ENCODE results near the gene DCLRE1A.
"Not testable (repeated sequence)": the region's sequence is repeated elsewhere in the genome, so short reads cannot be mapped to it uniquely, and the experiment has no call there.

DCLRE1A gene

GRCh38 chr10:113857210-113857609, 3.3 kb upstream of the DCLRE1A start:
- DNase-seq (ENCODE audit: low spot score) = no peak

- DNase-seq (ENCODE audit: low spot score) = no peak
Measured at GRCh38 chr10:113856563-113856962, 2.7 kb upstream of the DCLRE1A start.

GRCh38 chr10:113854761-113855588, 1.1 kb upstream of the DCLRE1A start:
- peak; percentile 36 for DNase-seq (ENCODE audit: low spot score)

GRCh38 chr10:113853578-113854012, 287 bp downstream of the DCLRE1A start:
- DNase-seq (ENCODE audit: low spot score) = no peak

GRCh38 chr10:113849946-113850345, 3.9 kb downstream of the DCLRE1A start:
- no peak for DNase-seq (ENCODE audit: low spot score)

- DNase-seq (ENCODE audit: low spot score) = no peak
Measured at GRCh38 chr10:113849140-113849803, 4.6 kb downstream of the DCLRE1A start.

GRCh38 chr10:113846036-113846435, 7.8 kb downstream of the DCLRE1A start:
- DNase-seq (ENCODE audit: low spot score) = no peak

GRCh38 chr10:113843972-113844485, 9.9 kb downstream of the DCLRE1A start:
- no peak for DNase-seq (ENCODE audit: low spot score)

GRCh38 chr10:113842171-113842570, 11.7 kb downstream of the DCLRE1A start:
- no peak for DNase-seq (ENCODE audit: low spot score)

GRCh38 chr10:113828567-113828966, 25.3 kb downstream of the DCLRE1A start:
- not testable (repeated sequence) for DNase-seq (ENCODE audit: low spot score)

GRCh38 chr10:113825791-113826190, 28.1 kb downstream of the DCLRE1A start:
- no peak for DNase-seq (ENCODE audit: low spot score)

- no peak for DNase-seq (ENCODE audit: low spot score)
Measured at GRCh38 chr10:113823389-113823788, 30.5 kb downstream of the DCLRE1A start.

- no peak for DNase-seq (ENCODE audit: low spot score)
Measured at GRCh38 chr10:113822174-113822573, 31.7 kb downstream of the DCLRE1A start.

- not testable (repeated sequence) for DNase-seq (ENCODE audit: low spot score)
Measured at GRCh38 chr10:113821306-113821705, 32.6 kb downstream of the DCLRE1A start.

GRCh38 chr10:113820507-113820906, 33.4 kb downstream of the DCLRE1A start:
- no peak for DNase-seq (ENCODE audit: low spot score)

GRCh38 chr10:113819989-113820388, 33.9 kb downstream of the DCLRE1A start:
- DNase-seq (ENCODE audit: low spot score) = no peak

- DNase-seq (ENCODE audit: low spot score) = not testable (repeated sequence)
Measured at GRCh38 chr10:113814700-113815099, 39.2 kb downstream of the DCLRE1A start.

GRCh38 chr10:113808168-113808567, 45.7 kb downstream of the DCLRE1A start:
- DNase-seq (ENCODE audit: low spot score) = no peak

- DNase-seq (ENCODE audit: low spot score) = no peak
Measured at GRCh38 chr10:113806503-113806902, 47.4 kb downstream of the DCLRE1A start.

GRCh38 chr10:113802997-113803396, 50.9 kb downstream of the DCLRE1A start:
- DNase-seq (ENCODE audit: low spot score) = no peak

- no peak for DNase-seq (ENCODE audit: low spot score)
Measured at GRCh38 chr10:113801569-113801968, 52.3 kb downstream of the DCLRE1A start.

- no peak for DNase-seq (ENCODE audit: low spot score)
Measured at GRCh38 chr10:113791691-113792090, 62.2 kb downstream of the DCLRE1A start.

- no peak for DNase-seq (ENCODE audit: low spot score)
Measured at GRCh38 chr10:113788604-113789083, 65.2 kb downstream of the DCLRE1A start.
